GM21381 (cell line): ENCODE measurements around the gene USP3.
A peak's percentile ranks its signal among the peaks of the same experiment; 100 is the strongest.

ENCODE experiments used
- ATAC-seq: cut with Tn5 transposase; IDR thresholded peaks from one replicate; pipeline ENCODE4 v1.9.1; 2021; ENCODE audit warnings: mild to moderate bottlenecking, moderate library complexity; ENCODE audit not compliant: unreplicated experiment

USP3 gene, protein sequence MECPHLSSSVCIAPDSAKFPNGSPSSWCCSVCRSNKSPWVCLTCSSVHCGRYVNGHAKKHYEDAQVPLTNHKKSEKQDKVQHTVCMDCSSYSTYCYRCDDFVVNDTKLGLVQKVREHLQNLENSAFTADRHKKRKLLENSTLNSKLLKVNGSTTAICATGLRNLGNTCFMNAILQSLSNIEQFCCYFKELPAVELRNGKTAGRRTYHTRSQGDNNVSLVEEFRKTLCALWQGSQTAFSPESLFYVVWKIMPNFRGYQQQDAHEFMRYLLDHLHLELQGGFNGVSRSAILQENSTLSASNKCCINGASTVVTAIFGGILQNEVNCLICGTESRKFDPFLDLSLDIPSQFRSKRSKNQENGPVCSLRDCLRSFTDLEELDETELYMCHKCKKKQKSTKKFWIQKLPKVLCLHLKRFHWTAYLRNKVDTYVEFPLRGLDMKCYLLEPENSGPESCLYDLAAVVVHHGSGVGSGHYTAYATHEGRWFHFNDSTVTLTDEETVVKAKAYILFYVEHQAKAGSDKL

GRCh38 chr15:63504247-63504978 is at the start of gene USP3:
TSS of gene USP3 (plus strand) at chr15:63504593. CDS start at chr15:63504740, 147 bp downstream.
- peak; percentile 48 for ATAC-seq

DNA sequence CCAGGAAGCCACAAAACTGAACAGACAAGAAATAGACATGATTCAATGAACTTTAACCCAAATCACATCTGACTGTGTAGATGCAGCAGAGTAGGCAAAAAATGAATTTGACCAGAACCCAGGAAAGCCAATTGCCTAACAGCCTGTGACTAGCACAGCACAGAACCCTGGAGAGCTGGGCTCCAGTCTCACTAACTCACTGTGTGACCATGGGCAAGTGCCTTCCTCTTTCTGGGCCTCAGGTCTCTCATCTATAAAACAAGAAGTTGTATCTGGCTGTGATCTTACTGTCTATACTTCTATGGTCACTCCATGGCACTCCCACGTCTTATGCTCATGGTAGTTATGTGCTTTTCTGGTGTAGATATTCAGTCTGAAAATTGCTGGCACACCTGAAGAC is 48.1 kb upstream of the USP3 start:
- ATAC-seq: no peak

DNA sequence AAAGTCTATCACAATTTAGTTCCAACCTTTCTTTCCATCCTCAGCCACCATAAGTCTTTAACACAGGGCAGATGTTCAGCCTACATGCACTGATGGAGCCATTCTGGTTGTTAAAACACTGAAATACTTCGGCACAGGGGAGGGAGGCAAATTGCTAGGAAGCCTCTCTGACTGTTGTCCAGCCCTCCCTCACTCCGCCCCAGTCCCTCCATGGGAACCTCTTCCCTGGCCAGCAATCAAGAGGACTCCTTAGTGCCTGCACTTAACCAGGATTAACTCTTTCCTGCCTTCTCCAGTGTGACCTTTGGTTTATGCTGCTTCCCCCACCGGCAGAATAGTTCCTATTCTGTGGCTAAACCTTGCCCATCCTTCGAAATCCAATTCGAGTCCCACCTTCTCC is 47.0 kb upstream of the USP3 start:
- ATAC-seq: no peak

DNA sequence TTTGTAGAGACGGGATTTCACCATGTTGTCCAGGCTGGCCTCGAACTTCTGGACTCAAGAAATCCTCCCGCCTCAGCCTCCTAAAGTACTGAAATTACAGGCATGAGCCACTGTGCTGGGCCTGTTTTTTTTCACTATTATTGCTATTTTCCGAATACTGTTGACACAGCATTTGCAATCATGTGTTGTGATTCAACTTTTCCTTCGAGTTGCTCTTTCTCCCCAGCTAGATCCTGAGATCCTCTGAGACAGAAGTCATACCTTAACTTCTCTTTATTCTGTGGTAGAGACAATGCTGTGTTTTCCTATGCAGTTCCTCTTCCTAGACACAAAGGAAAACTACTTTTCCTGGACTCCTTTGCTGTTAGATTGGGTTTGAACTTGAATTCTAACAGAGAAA is 46.4 kb upstream of the USP3 start:
- ATAC-seq: no peak

DNA sequence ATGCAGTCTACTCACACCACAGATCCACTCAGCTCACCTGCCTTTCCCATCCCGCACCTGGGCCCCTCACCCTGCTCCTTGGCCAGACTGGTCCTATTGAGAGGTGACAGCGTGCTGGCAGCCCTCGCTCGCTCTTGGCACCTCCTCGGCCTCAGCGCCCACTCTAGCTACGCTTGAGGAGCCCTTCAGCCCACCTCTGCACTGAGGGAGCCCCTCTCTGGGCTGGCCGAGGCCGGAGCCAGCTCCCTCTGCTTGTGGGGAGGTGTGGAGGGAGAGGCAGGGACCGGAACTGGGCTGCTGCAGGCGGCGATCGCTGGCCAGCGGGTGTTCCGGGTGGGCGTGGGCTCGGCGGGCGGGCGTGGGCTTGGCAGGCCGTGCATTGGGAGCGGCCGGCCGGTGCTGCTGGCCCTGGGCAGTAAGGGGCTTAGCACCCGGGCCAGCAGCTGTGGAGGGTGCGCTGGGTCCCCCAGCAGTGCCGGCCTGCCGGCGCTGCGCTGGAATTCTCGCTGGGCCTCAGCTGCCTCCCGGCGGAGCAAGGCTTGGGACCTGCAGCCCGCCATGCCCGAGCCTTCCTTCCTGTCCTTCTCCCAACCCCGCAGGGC is 45.5 kb upstream of the USP3 start:
- no peak for ATAC-seq

- ATAC-seq: no peak
Observed at GRCh38 chr15:63460210-63461155, 43.9 kb upstream of the USP3 start.

- ATAC-seq: no peak
Observed at GRCh38 chr15:63461230-63461985, 43.0 kb upstream of the USP3 start.

GRCh38 chr15:63462088-63462487 is 42.3 kb upstream of the USP3 start:
- no peak for ATAC-seq

- no peak for ATAC-seq
Observed at GRCh38 chr15:63463036-63463435, 41.4 kb upstream of the USP3 start.

DNA sequence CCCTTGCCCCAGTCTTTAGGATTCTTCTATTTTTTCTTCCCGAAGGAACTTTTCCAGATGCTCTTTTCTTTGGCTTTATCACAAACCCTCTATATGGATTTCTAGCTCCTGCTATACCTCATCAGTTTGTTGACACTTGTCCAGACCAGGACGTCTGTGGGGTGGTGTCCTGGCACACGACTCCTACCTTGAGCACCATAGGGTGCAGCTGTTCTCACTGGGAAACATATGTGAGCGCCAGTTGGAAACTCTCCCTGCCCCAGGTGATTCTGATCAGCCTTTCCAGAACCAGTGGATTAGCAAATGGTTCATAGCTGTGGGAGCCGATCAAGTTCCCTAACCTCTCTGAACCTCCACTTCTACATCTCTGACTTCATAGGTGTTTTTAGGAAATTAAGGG is 40.6 kb upstream of the USP3 start:
- no peak for ATAC-seq

GRCh38 chr15:63465104-63465503 is 39.3 kb upstream of the USP3 start:
- no peak for ATAC-seq

- ATAC-seq: peak; percentile 74
Observed at GRCh38 chr15:63466378-63467192, 37.8 kb upstream of the USP3 start.

DNA sequence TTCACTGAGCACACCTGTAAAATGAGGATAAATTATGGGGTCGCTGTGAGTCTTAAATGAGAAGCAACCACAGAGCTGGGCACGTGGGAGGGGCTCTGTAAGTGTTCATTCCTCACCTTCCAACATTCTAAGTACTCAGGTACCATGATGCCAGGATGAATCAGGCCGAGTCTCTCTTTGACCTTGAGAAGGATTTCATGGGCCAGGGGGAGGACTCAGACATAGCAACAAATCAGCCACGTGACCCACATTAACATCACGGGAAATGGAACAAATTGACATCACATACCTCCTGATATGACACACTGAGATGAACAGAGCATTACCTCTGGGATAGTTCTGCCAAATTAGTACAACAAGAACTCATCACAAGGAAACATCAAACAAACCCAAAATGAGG is 35.2 kb upstream of the USP3 start:
- no peak for ATAC-seq

DNA sequence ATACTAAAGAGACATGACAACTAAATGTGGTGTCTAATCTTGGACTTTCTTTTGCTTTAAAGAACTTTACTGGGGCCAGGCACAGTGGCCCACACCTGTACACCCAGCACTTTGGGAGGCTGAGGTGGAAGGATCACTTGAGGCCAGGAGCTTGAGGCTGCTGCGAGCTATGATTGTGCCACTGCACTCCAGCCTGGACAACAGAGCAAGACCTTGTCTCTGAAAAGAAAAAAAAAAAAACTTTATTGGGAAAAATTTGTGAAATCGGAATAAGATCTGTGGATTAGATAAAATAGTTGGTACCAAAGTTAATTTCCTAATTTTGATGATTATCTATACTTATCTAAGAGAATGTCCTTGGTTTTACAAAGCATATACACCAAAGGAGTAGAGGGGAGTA is 34.4 kb upstream of the USP3 start:
- ATAC-seq: no peak

GRCh38 chr15:63473007-63473748 is 31.2 kb upstream of the USP3 start:
- peak; percentile 38 for ATAC-seq

DNA sequence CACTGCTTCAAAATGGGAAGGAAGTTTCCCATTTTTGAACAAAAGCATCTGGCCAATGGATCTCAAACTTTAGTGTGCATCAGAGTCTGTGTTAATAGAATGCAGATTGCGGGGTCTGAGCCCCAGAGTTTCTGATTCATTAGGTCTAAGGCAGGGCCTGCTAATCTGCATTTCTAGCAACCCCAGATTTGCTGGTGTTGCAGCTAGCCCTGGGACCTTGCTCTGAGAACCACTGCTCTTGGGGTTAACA is 30.7 kb upstream of the USP3 start:
- peak; percentile 0 for ATAC-seq

GRCh38 chr15:63473999-63474809 is 30.2 kb upstream of the USP3 start:
- ATAC-seq: peak; percentile 61

- ATAC-seq: peak; percentile 56
Observed at GRCh38 chr15:63474810-63475316, 29.5 kb upstream of the USP3 start.
